GM19463 (cell line): ENCODE results near the gene LRRC10B.

Source experiments
- ATAC-seq: cut with Tn5 transposase; IDR thresholded peaks from one replicate; pipeline ENCODE4 v1.9.1; 2021; ENCODE audit warnings: mild to moderate bottlenecking, moderate library complexity; ENCODE audit not compliant: unreplicated experiment

LRRC10B gene

DNA sequence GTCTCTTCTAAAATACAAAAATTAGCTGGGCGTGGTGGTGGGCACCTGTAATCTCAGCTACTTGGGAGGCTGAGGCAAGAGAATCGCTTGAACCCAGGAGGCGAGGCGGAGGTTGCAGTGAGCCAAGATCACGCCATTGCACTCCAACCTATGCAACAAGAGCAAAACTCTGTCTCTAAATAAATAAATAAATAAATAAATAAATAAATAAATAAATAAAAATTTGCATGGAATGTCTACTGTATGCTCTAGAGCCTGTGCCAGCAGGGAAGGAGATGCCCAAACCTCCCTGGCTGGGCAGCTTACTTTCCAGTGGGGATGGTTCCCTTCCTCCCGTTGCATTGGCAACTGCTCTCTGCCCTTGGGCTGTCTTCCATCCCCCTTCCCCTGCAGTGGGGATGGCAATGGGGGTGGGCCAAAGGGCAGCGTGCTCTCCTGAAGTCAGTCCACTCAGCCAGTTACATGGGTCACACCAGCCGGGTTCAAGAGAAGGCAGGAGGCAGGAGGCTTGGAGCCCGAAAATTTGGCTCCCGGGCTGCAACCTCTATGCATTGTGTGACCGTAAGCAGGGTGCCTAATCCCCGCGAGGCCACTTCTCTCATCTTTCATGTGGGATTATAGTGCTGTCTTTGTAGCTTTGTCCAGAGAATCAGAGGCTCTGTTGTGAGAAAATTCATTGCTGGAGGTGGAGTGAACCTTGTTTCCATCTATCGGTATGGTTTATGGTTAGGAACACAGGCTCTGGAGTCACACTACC is 1.4 kb upstream of the LRRC10B start:
- ATAC-seq, result no peak

DNA sequence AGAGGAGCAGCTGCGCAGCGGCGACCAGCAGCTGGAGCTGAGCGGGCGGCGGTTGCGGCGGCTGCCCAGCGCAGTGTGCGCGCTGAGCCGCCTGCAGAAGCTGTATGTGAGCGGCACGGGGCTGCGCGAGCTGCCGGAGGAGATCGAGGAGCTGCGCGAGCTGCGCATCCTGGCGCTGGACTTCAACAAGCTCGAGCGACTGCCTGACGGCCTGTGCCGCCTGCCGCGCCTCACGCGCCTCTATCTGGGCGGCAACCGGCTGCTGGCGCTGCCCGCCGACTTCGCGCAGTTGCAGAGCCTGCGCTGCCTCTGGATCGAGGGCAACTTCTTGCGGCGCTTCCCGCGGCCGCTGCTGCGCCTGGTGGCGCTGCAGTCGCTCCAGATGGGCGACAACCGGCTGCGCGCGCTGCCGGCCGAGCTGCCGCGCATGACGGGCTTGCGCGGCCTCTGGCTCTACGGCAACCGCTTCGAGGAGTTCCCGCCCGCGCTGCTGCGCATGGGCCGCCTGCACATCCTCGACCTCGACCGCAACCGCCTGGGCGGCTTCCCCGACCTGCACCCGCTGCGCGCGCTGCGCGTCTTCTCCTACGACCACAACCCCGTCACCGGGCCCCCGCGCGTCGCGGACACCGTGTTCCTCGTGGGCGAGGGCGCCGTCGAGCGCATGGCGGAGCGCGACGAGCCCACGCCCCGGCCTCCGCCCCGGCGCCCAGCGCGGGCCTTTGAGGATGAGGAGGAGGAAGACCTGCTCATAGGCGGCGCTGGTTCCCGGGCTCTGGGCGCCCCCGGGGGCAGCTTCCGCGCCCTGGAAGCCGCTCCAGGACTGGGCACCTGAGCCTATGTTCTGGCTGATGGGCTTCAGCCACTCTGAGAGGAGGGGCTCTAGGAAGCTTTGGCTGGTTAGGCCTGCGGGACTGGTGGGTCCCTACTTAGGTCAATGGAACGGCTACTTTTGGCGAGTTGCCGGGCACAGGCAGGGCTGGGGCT is 787 bp downstream of the LRRC10B start:
- peak; percentile 78 for ATAC-seq

DNA sequence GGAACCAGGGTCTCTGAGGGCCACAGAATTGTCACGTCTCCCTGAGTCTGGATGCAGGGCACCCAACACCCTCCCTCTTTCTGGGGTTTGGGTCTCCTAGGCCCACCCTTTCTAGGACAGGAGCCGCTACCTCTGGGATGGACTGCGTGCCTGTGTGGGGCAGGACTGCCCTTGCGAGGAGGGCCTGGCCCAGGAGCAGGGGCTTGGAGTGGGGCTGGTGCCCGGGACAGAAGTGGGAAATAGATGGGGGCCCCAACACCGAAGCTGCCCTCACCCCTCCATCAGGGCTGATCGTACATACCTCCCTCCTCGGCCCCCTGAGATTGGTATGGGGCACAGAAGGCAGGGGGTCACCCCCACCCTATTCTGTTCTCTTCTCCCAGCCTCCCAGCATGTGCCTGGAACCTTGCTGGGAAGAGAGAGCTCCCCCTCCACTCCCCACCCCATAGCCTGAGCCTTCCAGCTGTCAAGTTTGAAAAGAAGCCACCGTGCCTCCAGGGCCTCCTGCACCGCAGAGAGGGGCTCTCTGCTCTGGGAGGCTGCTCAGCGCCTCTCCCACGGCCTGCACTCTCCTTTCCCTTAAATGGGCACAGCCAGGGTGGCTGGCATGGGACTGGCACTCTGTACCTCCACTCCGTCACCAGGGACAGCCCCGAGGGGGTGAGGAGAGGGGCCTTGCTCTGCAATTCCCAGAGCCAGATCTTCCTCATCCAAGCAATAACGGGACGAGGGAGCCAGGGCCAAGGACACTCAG is 1.8 kb downstream of the LRRC10B start:
- no peak for ATAC-seq

DNA sequence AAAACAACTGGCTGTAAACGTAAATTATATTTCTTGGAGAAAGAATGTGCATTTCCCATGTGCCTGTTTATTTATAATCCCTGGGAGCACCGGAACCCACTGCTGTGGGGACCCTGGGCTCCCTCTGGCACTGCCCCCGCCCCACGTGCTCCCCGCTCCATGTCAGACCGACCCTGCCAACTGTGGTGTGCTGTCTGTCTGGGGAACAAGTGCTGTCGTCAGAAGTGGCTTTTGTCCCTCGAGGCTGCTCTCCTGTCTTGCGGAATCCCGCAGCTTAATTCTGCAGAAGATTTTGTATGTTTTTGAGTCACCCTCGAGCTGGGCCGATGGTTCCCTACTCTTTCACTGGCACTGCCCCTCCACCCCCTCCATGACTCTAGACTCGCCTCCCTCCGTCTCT is 2.4 kb downstream of the LRRC10B start:
- no peak for ATAC-seq

DNA sequence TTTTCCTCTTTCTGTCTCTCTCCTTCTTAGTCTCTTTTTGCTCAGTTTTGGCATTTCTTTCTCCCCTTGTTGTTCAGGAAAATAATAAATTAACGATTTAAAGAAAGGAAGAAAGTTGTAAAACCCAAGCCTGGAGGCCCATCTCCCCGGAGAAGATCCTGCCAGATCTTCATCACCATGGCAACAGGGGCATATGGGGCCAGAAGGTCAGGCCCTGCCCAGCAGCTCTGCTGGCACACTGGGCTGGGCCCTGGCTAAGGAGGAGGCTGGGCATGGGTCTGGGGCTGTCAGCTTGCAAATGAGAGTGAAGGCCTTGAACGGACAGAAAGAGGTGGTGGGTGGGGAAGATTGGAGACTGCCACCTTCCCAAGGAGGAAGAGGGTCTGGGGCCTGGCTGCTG is 2.8 kb downstream of the LRRC10B start:
- no peak for ATAC-seq

DNA sequence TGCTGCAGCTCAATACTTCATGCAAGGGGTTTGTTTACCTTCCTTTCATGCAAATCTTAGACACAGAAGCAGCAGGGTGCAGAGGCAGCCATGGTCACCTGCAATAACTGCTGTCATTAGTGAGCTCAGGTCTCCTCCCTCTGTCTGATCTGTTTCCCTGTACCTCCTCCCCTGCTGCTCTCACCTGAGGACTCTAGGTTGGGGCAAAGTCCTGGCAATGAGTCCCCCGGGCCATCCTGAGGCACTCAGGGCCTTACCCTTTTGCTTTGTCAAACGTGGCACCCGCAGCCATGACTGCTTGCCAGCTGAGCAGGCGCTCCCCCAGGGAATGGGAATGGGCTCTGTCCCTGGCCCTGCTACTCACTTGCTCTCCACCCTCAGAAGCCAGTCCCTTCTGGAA is 3.9 kb downstream of the LRRC10B start:
- ATAC-seq, result no peak

DNA sequence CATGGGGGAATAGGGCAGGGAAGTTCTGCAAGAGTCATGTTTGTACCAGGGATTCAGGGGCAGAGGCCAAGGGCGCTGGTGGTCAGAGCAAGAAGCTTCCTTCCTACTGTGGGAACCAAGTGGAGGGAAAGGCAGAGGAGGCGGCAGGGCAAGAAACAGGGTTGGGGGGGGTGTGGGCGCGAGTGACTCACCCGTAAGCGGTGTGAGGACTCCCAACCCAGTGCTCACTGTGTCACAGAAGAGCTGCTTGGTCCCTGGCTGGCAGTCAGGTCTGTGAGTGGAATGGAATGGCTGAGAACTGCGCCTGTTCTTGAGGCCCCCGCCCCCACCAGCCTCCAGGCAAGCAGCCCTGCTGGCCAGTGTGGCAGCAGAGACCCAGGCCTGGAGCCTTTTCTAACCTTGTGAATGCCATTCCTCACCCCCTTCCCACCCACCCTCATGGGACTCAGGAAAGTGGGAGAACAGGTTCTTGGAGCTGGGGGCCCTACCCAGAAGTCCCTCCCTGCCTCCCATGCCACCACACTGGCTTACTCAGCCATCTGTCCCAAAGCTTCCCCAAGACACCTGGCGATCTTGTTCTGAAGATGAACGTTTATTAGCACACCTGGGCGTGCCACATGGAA is 4.7 kb downstream of the LRRC10B start:
- ATAC-seq, result no peak

DNA sequence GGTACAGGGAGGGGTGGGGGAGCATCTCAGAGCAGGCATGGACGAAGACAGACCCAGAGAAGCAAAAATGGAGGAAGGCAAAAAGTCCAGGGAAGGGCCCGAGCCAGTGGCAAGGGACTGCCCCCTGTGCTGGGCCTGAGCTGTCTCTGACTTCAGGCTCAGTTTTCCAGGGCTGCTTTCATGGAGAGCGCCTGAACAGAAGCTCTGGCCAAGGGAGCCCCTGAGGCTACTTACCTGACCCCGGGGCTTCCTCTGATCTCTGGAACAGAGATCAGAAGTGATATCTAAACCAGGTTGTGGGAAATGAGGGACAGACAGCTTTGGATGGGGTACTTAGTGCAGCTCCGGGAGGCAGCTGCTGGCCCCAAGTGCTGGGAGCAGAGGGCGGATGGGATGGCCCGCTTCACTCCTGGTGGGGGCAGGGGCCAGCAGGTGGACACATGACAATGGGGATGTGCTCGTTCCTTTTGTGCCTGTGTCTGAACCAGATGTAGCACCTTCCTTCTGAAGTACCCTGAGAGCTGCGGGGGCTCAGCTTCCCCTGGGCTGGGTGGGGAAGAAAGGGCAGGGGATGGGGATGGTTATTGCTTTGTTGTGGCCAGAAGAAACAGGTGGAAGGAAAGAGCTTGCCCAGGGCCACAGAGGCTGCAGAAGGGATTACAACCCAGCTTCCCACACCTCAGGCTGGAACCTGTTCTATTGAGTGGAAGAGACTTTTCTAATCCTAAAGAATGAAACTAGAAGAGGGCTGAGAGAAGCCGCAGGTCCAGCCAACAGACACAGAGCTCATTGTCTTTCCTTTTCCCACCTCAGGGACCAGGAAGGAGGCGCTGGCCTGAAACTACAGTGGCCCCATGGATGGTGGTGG is 5.7 kb downstream of the LRRC10B start:
- ATAC-seq, result no peak

DNA sequence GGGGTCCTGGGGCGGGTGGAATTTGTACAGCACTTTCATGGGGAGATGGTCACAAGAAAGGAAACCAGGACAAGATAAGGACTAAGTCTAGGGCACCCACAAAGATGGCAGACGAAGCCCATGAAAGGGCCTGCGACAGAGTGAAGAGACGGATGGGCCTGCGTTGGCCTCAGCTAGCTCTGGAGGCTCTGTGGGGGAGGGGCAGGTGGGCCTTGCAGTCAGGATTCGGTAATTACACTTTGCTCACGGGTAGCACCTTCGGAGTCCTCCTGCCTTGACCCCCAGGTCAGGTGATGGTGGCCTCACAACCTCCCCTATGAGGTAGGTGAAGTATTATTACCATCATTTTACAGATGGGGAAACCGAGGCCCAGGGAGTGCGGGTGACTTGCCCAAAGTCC is 7.1 kb downstream of the LRRC10B start:
- no peak for ATAC-seq

DNA sequence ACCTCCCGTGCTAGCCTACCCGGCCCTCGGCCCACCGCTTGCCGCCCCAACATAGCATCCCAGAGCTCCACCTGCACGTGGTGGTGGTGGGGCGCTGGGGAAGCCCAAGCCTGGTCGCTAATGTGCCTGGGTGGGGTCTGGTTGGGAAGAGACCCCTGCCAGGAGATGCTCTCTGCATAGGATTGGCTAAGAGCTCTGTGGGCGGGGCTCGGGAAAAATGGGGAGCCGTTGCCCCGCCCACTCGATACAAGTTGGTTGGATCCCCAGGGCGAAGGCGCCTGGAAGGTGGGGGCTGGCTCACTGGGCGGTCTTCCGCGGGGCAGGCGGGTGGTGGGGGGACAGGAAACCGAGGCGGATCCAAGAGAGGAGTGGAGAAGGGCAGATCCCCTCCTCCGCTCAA is 7.6 kb downstream of the LRRC10B start:
- ATAC-seq, result no peak

DNA sequence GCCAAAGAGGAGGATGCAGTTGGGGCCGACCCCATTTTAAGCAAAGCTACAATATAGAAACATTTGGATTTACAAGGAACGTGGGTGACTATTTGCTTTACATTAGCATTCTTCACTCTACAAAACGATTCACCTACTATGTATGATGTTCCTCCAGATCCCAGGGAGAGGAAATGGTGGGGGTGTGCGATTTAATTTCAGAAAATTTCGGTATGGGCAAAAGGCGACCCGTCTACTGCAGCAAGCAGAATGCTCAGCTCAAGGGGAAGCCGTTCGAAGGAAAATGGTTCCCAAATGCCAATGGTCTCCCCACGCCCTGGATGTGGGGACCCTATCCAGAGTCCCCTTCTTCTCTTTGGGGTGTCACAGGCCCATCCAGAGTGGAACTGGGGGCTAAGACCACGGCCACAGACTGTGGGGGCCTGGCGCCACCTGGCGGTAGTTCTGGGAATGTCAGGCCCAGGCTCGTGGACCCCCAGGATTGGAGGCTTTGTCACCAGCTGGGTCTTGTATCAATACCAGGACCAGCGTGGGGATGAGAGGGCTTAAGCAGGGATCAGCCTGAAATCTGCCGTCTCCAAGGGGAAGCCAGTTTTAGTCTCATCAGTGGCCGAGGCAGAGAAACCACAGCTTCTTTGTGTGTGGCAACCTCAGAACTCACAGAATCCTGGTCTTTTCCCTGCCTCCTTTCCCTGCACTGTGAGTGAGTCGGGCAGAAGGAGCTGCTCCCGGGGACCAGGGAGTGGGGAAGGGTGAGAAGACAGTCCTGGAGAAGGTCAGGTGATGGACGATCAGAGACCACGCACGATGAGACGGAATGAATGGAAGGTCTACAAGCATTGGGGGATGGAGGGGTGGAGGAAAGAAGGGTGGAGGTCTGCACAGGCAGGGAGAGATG is 8.4 kb downstream of the LRRC10B start:
- no peak for ATAC-seq

DNA sequence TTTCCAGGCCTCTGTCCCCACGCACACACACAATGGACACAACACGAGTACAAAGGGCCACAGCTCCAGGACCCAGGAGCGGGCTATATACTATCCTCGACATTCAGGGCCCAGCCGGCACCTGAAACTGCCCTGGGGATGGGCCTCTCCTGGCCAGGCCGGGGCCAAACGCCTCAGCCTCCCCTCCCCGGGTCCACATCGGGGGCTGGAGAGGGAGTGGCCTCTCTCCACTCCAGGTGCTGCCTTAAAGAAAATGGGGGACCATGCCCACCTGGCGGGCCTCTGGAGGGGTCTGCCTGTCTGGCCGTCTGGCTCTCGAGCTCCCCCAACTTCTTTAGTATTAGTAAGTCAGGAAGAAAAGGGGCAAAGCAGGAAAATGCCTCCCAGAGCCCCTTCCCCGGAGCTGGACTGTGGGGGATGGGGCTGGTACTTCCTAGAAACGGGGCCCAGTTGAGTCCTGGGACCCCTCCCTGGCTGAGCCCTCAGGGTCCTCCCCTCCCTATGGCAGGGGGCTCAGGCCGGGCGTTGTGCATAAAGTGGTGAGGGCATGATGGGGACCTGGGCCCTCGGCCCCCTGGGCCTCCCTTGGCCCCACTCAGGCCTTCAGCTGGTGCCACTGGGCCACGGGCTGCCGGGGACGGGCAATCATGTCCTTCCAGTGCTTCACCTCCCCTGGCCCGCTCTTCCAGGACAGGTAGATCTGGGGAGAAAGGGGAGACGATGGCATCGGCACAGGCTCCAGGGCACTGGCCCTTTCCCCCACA is 9.7 kb downstream of the LRRC10B start:
- ATAC-seq, result no peak

DNA sequence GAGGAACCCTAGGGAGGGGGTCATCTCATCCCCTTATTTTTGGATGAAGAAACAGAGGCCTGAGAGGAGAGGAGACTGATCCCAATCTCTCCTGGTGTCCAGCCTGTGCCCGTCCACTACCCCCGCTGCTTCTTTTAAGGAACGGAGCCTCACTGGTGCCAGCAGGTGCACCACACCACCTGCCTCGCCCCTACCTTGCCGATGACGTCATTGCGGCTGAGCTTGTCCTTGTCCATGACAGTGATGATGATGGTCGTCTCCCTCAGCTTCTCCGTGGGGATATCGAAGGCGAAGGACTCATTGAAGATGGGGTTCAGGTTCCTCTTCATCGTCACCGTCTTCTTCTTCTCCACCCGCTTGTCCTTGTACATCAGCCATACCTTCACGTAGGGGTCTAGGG is 14.3 kb downstream of the LRRC10B start:
- no peak for ATAC-seq

DNA sequence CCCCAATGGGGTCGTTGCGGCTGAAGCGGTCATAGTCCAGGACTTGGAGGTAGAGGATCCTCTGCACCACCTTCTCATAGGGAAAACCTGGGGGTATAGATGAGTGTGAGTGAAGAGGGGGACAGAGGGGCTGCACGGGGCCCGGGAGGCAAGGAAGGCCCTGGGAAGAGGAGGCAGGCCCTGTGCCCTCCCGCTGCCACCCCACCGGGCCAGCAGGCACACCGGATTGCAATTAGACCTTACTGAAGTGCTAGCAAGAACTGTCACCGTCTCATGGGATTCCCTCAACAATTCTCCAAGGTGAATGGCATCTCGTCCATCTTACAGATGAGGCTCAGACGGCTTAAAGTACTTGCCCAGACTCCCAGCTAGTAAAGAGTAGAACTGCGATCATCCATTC is 15.9 kb downstream of the LRRC10B start:
- no peak for ATAC-seq

DNA sequence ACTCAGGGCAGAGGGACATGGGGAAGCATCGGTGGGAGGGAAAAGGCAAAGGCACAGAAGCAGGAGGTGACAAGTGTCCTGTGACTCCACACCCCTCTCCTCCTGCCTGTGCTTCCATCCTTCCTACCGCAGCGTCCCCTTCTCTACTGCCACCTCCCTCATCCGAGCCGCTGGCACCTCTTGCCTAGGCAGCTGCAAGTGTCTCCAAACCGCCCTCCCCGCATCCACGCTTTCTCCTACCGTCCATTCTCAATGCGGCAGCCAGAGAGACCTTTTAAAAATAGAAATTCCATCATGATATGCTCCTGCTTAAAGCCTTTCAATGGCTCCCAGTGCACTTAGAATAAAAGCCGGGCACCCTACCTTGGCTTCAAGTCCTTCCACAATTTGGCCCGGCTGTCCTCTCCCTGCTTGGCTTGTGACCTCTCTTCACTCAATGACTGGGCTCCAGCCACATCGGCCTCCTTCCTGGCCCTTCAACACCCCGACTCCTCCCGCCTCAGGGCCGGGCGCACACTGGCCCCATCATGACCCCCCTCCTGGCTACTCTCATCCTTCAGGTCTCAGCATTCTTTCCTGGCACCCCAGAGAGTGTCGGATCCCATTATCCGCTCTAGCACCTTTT is 16.5 kb downstream of the LRRC10B start:
- ATAC-seq, result no peak

DNA sequence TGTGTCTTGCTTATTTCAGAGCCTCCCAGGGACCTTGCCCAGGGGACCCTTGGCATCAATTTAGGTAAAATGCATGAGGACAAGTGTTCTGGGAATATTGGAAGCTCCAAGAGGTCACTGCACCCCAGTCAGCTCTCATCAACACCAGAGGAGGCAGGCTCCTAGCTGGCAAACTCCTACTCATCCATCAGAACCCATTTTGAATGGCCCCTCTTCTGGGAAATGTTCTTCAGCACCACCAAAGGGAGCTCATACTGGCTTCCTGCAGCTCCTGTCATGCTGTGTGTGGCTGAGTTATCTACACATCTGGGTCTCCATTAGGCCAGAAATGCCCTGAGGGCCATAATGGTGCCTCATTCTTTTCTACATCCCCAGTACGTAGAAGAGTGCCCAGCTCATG is 17.7 kb downstream of the LRRC10B start:
- ATAC-seq, result no peak

DNA sequence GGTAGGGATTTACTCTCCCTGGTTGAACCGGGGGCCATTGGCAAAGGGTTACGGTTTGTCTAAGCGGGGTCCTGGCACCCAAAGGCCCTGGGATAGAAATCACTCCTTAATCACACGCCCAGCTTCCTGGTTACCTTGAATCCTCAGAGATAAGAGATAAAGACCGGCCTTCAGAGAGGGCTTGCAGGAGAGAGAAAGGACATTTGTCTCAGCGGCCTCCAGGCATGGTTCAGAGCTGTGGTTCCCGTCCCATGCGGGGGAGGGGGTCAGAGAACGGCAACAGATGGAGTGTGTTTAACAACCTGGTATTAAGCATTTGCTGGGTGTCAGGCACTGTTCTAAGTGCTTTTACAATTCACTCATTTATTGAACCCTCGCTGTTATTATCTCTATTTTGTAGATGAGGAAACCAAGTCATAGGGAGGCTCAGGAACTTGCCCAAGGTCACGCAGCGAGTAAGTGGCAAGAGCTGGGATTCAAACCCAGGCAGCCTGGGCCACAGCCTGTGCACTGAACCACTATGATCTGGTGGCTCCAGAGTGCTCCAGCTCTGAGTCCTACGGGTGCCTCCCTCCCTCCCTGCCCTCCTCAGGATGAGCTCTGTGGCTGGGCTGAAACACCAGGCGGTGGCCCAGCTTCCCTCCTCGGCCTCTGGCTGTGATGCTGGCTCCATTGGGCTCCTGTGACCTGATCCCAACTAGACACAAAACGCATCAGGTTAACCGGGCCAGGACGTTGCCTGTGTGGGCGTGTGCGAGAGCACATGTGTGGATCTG is 18.6 kb downstream of the LRRC10B start:
- no peak for ATAC-seq
